WTC11 (cell line): Measurements from ENCODE around the gene SPOP.

Experiments used
- CBFB ChIP-seq: sonication (generic); formaldehyde crosslinking; IDR thresholded peaks from 2 replicates; pipeline ENCODE4 v1.8.1; 2022; ENCODE audit warnings: mild to moderate bottlenecking, low read depth, missing genetic modification reagents
- CREM ChIP-seq: sonication (generic); formaldehyde crosslinking; IDR thresholded peaks from 2 replicates; pipeline ENCODE4 v1.8.1; 2022; ENCODE audit warnings: mild to moderate bottlenecking, missing genetic modification reagents, moderate library complexity
- CTCF ChIP-seq: fragments of 200-600 bp; IDR thresholded peaks from 2 replicates; pipeline ENCODE4 v1.8.0; 2022; ENCODE audit warnings: antibody characterized with exemption
- E2F5 ChIP-seq: sonication (generic); formaldehyde crosslinking; IDR thresholded peaks from 2 replicates; pipeline ENCODE4 v1.8.1; 2022; ENCODE audit warnings: mild to moderate bottlenecking, moderate library complexity, missing genetic modification reagents
- GTF2I ChIP-seq: fragments of 250-450 bp; sonication (Bioruptor Pico); conservative IDR thresholded peaks from 2 replicates; pipeline ENCODE4 v1.4.0; 2021; ENCODE audit warnings: mild to moderate bottlenecking
- JAZF1 ChIP-seq: fragments of 250-450 bp; sonication (Bioruptor Pico); IDR thresholded peaks from 2 replicates; pipeline ENCODE4 v1.9.0; 2021; ENCODE audit warnings: moderate library complexity, mild to moderate bottlenecking, inconsistent platforms
- JUN ChIP-seq: sonication (generic); formaldehyde crosslinking; IDR thresholded peaks from 2 replicates; pipeline ENCODE4 v1.8.0; 2023; ENCODE audit warnings: mild to moderate bottlenecking, missing genetic modification reagents
- TF ChIP-seq, protein P1 (sequence below): sonication (generic); formaldehyde crosslinking; conservative IDR thresholded peaks from 2 replicates; pipeline ENCODE4 v1.8.1; 2022; ENCODE audit warnings: mild to moderate bottlenecking, missing genetic modification reagents

- TF ChIP-seq CBFB (CRISPR knock-in tag), result no peak
- TF ChIP-seq CTCF, result no peak
- TF ChIP-seq JAZF1 (CRISPR knock-in tag), result no peak
- TF ChIP-seq JUN, result no peak
- no peak for TF ChIP-seq CREM (CRISPR knock-in tag)
- TF ChIP-seq, protein P1, sequence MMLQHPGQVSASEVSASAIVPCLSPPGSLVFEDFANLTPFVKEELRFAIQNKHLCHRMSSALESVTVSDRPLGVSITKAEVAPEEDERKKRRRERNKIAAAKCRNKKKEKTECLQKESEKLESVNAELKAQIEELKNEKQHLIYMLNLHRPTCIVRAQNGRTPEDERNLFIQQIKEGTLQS (CRISPR knock-in tag), result no peak
- no peak for TF ChIP-seq E2F5
- TF ChIP-seq GTF2I (CRISPR knock-in tag), result no peak
Measured at GRCh38 chr17:49647256-49647585, 30.7 kb downstream of the SPOP start.
